Activated T-cell treated with anti-CD3 and anti-CD28 coated beads, Interleukin-2, amount 50 U/mL, for 48 hours (primary cell): ENCODE data around the gene TRAF5.
"Not testable (repeated sequence)": the region's sequence is repeated elsewhere in the genome, so short reads cannot be mapped to it uniquely, and the experiment has no call there.

ENCODE experiments used
- DNase-seq, 2 experiments: peaks; one replicate each; pipeline ENCODE4 v3.0.0-alpha.2; 2020

Gene TRAF5

GRCh38 chr1:211379446-211379845 is 52.8 kb downstream of the TRAF5 start:
- no peak for DNase-seq

- no peak for DNase-seq
These were observed 55.0 kb downstream of the TRAF5 start for GRCh38 chr1:211381481-211382181.

- no peak for DNase-seq
These were observed 55.6 kb downstream of the TRAF5 start for GRCh38 chr1:211382182-211382713.

GRCh38 chr1:211382714-211383480 is 56.3 kb downstream of the TRAF5 start:
- DNase-seq = peak; percentile 88

GRCh38 chr1:211384524-211384923 is 57.9 kb downstream of the TRAF5 start:
- no peak for DNase-seq

- DNase-seq = no peak
These were observed 60.3 kb downstream of the TRAF5 start for GRCh38 chr1:211386921-211387320.

- not testable (repeated sequence) for DNase-seq
These were observed 64.2 kb downstream of the TRAF5 start for GRCh38 chr1:211390829-211391228.

GRCh38 chr1:211393203-211393602 is 66.6 kb downstream of the TRAF5 start:
- no peak for DNase-seq

- not testable (repeated sequence) for DNase-seq
These were observed 71.8 kb downstream of the TRAF5 start for GRCh38 chr1:211398266-211398930.

- not testable (repeated sequence) for DNase-seq
These were observed 73.3 kb downstream of the TRAF5 start for GRCh38 chr1:211399851-211400393.

- DNase-seq = not testable (repeated sequence)
These were observed 75.1 kb downstream of the TRAF5 start for GRCh38 chr1:211401751-211402150.

- DNase-seq = not testable (repeated sequence)
These were observed 79.5 kb downstream of the TRAF5 start for GRCh38 chr1:211406086-211406485.

- not testable (repeated sequence) for DNase-seq
These were observed 81.1 kb downstream of the TRAF5 start for GRCh38 chr1:211407749-211408148.

GRCh38 chr1:211411639-211412038 is 85.0 kb downstream of the TRAF5 start:
- no peak for DNase-seq

GRCh38 chr1:211415700-211416099 is 89.1 kb downstream of the TRAF5 start:
- DNase-seq = no peak

- DNase-seq = peak; percentile 51 to 60
These were observed 89.6 kb downstream of the TRAF5 start for GRCh38 chr1:211416246-211416627.

- peak; percentile 58 to 72 for DNase-seq
These were observed 90.1 kb downstream of the TRAF5 start for GRCh38 chr1:211416628-211417323.

GRCh38 chr1:211420389-211420788 is 93.8 kb downstream of the TRAF5 start:
- DNase-seq = peak in 1 of 2 experiments; percentile 21

- DNase-seq = no peak
These were observed 94.3 kb downstream of the TRAF5 start for GRCh38 chr1:211420845-211421454.

GRCh38 chr1:211424018-211424417 is 97.4 kb downstream of the TRAF5 start:
- DNase-seq = no peak
